IMR-90 (cell line): ENCODE measurements around the gene SLC46A3. TPM values are rescaled to one million over a fixed set of nuclear protein-coding genes. Genes with fewer than 3 reads are reported as not detected.

Experiments used
- ATAC-seq: fragments of 200-7000 bp; cut with Tn5 transposase; 2 replicates; pipeline ENCODE4 v1.9.1; 2020; ENCODE audit warnings: low read depth, mild to moderate bottlenecking, moderate library complexity
- BruUV-seq: library from RNA; stranded (reverse); fragments of 400-500 nt; replicated peaks from 2 replicates; lab custom pipeline; 2021; lab: Mats Ljungman, UMichigan
- CTCF ChIA-PET: fragments of 300-600 bp; formaldehyde crosslinking; extraction: SDS; loops from one replicate; lab custom pipeline; 2021; ENCODE audit warnings: antibody characterized with exemption; lab: Yijun Ruan, JAX
- POLR2A ChIA-PET: fragments of 300-600 bp; sonication (Branson Sonifier 250); formaldehyde crosslinking; loops from one replicate; lab custom pipeline; 2022; ENCODE audit warnings: antibody characterized with exemption; ENCODE audit not compliant: unreplicated experiment; lab: Charles Lee
- DNase-seq: peaks from one replicate; pipeline ENCODE4 v3.0.0; 2013
- H2AFZ ChIP-seq: replicated peaks from 2 replicates; pipeline ENCODE3; 2013; ENCODE audit warnings: low read length, mild to moderate bottlenecking; ENCODE audit not compliant: poor library complexity
- H2AK5ac ChIP-seq: 2 replicates; pipeline ENCODE4 v1.6.1; 2013; ENCODE audit warnings: low read depth, low read length, inconsistent platforms
- H2AK9ac ChIP-seq: replicated peaks from 2 replicates; pipeline ENCODE3; 2013; ENCODE audit warnings: mild to moderate bottlenecking, low read depth, low read length, moderate library complexity; ENCODE audit not compliant: poor library complexity
- H2BK120ac ChIP-seq: 2 replicates; pipeline ENCODE4 v1.6.1; 2013; ENCODE audit warnings: low read depth, low read length, inconsistent platforms
- H2BK15ac ChIP-seq: 3 replicates; pipeline ENCODE4 v1.6.1; 2013; ENCODE audit warnings: low read depth, low read length, inconsistent platforms
- H2BK20ac ChIP-seq: 2 replicates; pipeline ENCODE4 v1.6.1; 2013; ENCODE audit warnings: low read depth, mild to moderate bottlenecking, inconsistent platforms, low read length, moderate library complexity
- H2BK5ac ChIP-seq: 2 replicates; pipeline ENCODE4 v1.6.1; 2013; ENCODE audit warnings: mild to moderate bottlenecking, low read depth, low read length, inconsistent platforms; ENCODE audit not compliant: poor library complexity, severe bottlenecking
- H3K14ac ChIP-seq: replicated peaks from 2 replicates; pipeline ENCODE4 v1.6.1; 2013; ENCODE audit warnings: low read depth, low read length, inconsistent platforms
- H3K18ac ChIP-seq: 2 replicates; pipeline ENCODE4 v1.6.1; 2013; ENCODE audit warnings: low read depth, low read length, control low read depth
- H3K23ac ChIP-seq: 2 replicates; pipeline ENCODE4 v1.6.1; 2013; ENCODE audit warnings: low read depth, low read length, inconsistent platforms
- H3K27ac ChIP-seq: 2 replicates; pipeline ENCODE4 v1.5.1; 2013; ENCODE audit warnings: mild to moderate bottlenecking, control low read depth, low read length; ENCODE audit not compliant: insufficient read depth
- H3K27me3 ChIP-seq: 2 replicates; pipeline ENCODE4 v1.6.1; 2013; ENCODE audit warnings: low read length; ENCODE audit not compliant: control insufficient read depth, insufficient read depth
- H3K36me3 ChIP-seq: 2 replicates; pipeline ENCODE4 v1.6.1; 2013; ENCODE audit warnings: low read length, mixed read lengths; ENCODE audit not compliant: control insufficient read depth, insufficient read depth
- H3K4ac ChIP-seq: 2 replicates; pipeline ENCODE4 v1.6.1; 2013; ENCODE audit warnings: low read depth, low read length, inconsistent platforms
- H3K4me1 ChIP-seq: 2 replicates; pipeline ENCODE4 v1.6.1; 2013; ENCODE audit warnings: low read length, mixed read lengths; ENCODE audit not compliant: control insufficient read depth, insufficient read depth
- H3K4me2 ChIP-seq: 2 replicates; pipeline ENCODE4 v1.6.1; 2013; ENCODE audit warnings: low read depth, mild to moderate bottlenecking, control low read depth, low read length, moderate library complexity
- H3K4me3 ChIP-seq: 2 replicates; pipeline ENCODE4 v1.5.1; 2013; ENCODE audit warnings: low read depth, mild to moderate bottlenecking, control low read depth, low read length, moderate library complexity; ENCODE audit not compliant: insufficient read depth
- H3K56ac ChIP-seq: 2 replicates; pipeline ENCODE4 v1.6.1; 2013; ENCODE audit warnings: low read length, inconsistent platforms; ENCODE audit not compliant: insufficient read depth; ENCODE audit errors: extremely low read depth
- H3K79me1 ChIP-seq, 2 experiments: 2 replicates each; pipeline ENCODE4 v1.6.1; 2013; ENCODE audit warnings: low read length in 2 of 2, inconsistent platforms in 1 of 2, low read depth in 1 of 2
- H3K9ac ChIP-seq: 2 replicates; pipeline ENCODE4 v1.6.1; 2013; ENCODE audit warnings: low read depth, low read length, control low read depth
- H3K9me1 ChIP-seq: 2 replicates; pipeline ENCODE4 v1.6.1; 2013; ENCODE audit warnings: low read length, inconsistent platforms; ENCODE audit not compliant: insufficient read depth
- H3K9me3 ChIP-seq: 2 replicates; pipeline ENCODE4 v1.6.1; 2013; ENCODE audit warnings: low read length; ENCODE audit not compliant: control insufficient read depth, insufficient read depth
- H4K20me1 ChIP-seq: 2 replicates; pipeline ENCODE4 v1.6.1; 2013; ENCODE audit warnings: low read length, inconsistent platforms; ENCODE audit not compliant: insufficient read depth
- H4K5ac ChIP-seq: 2 replicates; pipeline ENCODE4 v1.6.1; 2013; ENCODE audit warnings: mild to moderate bottlenecking, low read depth, low read length, control low read depth
- H4K8ac ChIP-seq, 2 experiments: 2 replicates each; pipeline ENCODE4 v1.6.1; 2013; ENCODE audit warnings: low read depth in 2 of 2, low read length in 2 of 2, control low read depth in 1 of 2, inconsistent platforms in 1 of 2
- H4K91ac ChIP-seq: 2 replicates; pipeline ENCODE4 v1.6.1; 2013; ENCODE audit warnings: low read depth, low read length, inconsistent platforms; ENCODE audit not compliant: insufficient read depth
- BHLHE40 ChIP-seq: fragments of 150-350 bp; IDR thresholded peaks from 2 replicates; pipeline ENCODE4 v1.6.1; 2016; ENCODE audit warnings: mild to moderate bottlenecking, low read depth, low read length
- CEBPB ChIP-seq: IDR thresholded peaks from 2 replicates; pipeline ENCODE4 v1.6.1; 2012; ENCODE audit warnings: low read depth, low read length, improper control_type of control experiment
- FOS ChIP-seq: fragments of 150-350 bp; IDR thresholded peaks from 2 replicates; pipeline ENCODE4 v1.6.1; 2016; ENCODE audit warnings: low read depth, low read length
- MAFK ChIP-seq: IDR thresholded peaks from 2 replicates; pipeline ENCODE4 v1.6.1; 2012; ENCODE audit warnings: low read depth, low read length, improper control_type of control experiment
- POLR2A ChIP-seq: IDR thresholded peaks from 2 replicates; pipeline ENCODE4 v1.6.1; 2012; ENCODE audit warnings: mild to moderate bottlenecking, low read depth, low read length
- RAD21 ChIP-seq: IDR thresholded peaks from 2 replicates; pipeline ENCODE4 v1.6.1; 2012; ENCODE audit warnings: low read length, improper control_type of control experiment
- RCOR1 ChIP-seq: IDR thresholded peaks from 2 replicates; pipeline ENCODE4 v1.6.1; 2012; ENCODE audit warnings: mild to moderate bottlenecking, low read length, improper control_type of control experiment; ENCODE audit not compliant: insufficient replicate concordance
- RFX5 ChIP-seq: IDR thresholded peaks from 2 replicates; pipeline ENCODE4 v1.8.0; 2012; ENCODE audit warnings: low read depth, mild to moderate bottlenecking, low read length, moderate library complexity
- SMC3 ChIP-seq: fragments of 150-350 bp; IDR thresholded peaks from 2 replicates; pipeline ENCODE4 v1.6.1; 2016; ENCODE audit warnings: low read depth, mild to moderate bottlenecking, antibody characterized with exemption, low read length, moderate library complexity
- USF2 ChIP-seq: fragments of 150-350 bp; IDR thresholded peaks from 2 replicates; pipeline ENCODE4 v1.6.1; 2017; ENCODE audit warnings: mild to moderate bottlenecking, antibody characterized with exemption, low read length, low read depth
- WGBS, 2 experiments: methylation state at CpG; one replicate each; pipeline versions ENCODE4 v1.1.5 to v1.1.7; 2013; ENCODE audit warnings: missing lambda C conversion rate in 2 of 2; ENCODE audit not compliant: insufficient read length in 1 of 2; ENCODE audit errors: extremely low coverage in 2 of 2; 5-methylcytosine and 5-hydroxymethylcytosine counted together
- dilution Hi-C: fragments of 300-500 bp; cut with HindIII; formaldehyde crosslinking; loops from one replicate; pipeline ENCODE4 v1.14.3; 2018; ENCODE audit warnings: low sequenced_read_pairs; ENCODE audit not compliant: unreplicated experiment
- in situ Hi-C: fragments of 300-500 bp; cut with MboI; formaldehyde crosslinking; loops from 3 replicates; pipeline ENCODE4 v1.14.3; 2019; ENCODE audit warnings: low sequenced_read_pairs, inconsistent platforms, mixed read lengths
- intact Hi-C: fragments of 100-400 bp; cut with micrococcal nuclease; formaldehyde crosslinking; loops from 2 replicates; pipeline ENCODE4 v1.10.0; 2022
- polyA plus RNA-seq, 3 experiments: library from polyadenylated mRNA; depleted of rRNA; stranded (reverse); fragments of >200 nt; gene quantifications; 2 replicates each; pipeline ENCODE4 v1.2.3, GENCODE V29; 2012; ENCODE audit warnings: low replicate concordance in 1 of 3
- total RNA-seq: library from RNA; depleted of rRNA; stranded (reverse); fragments of >200 nt; gene quantifications from 2 replicates; pipeline ENCODE4 v1.2.3, GENCODE V29; 2012
- TF ChIP-seq, protein P1 (sequence below): fragments of 150-350 bp; IDR thresholded peaks from 2 replicates; pipeline ENCODE4 v1.6.1; 2016; ENCODE audit warnings: low read depth, mild to moderate bottlenecking, low read length, moderate library complexity, borderline replicate concordance

The SLC46A3 gene
- total and polyA plus RNA-seq, 2 of the 4 experiments (the other 2 are of a cell fraction), result 0.54 to 0.89 TPM

GRCh38 chr13:28730762-28731161, 12.0 kb upstream of the SLC46A3 start:
- no peaks in the 10 kb centered on the region for H3K79me1 ChIP-seq
- H3K4ac ChIP-seq, result no peak overlapping the region
- no TSS peak for BruUV-seq
- H2BK120ac ChIP-seq, result no peak overlapping the region
- no peak overlapping the region for H3K14ac ChIP-seq
- POLR2A ChIA-PET, result no interaction called here
- H3K36me3 ChIP-seq, result no peaks in the 10 kb centered on the region
- CTCF ChIA-PET, result no interaction called here
- H3K27ac ChIP-seq, result no peak overlapping the region
- no peak overlapping the region for H3K23ac ChIP-seq
- ATAC-seq (no peak), DNase-seq (no peak)
- H2BK5ac ChIP-seq, result no peak overlapping the region
- no peak overlapping the region for H2AK9ac ChIP-seq
- in situ Hi-C loops, result no loop called here
- intact Hi-C loops, result no loop called here
- no peaks in the 10 kb centered on the region for H4K20me1 ChIP-seq
- H3K9ac ChIP-seq, result no peak overlapping the region
- no peak overlapping the region for H2BK20ac ChIP-seq
- H3K27me3 ChIP-seq, result no peaks in the 10 kb centered on the region; the same call in 1 of the 2 replicates
- H4K91ac ChIP-seq, result no peak overlapping the region
- dilution Hi-C loops, result no loop called here
- H3K9me1 ChIP-seq, result no peaks in the 10 kb centered on the region
- no peaks in the 10 kb centered on the region for H3K9me3 ChIP-seq
- no peak overlapping the region for H3K4me2 ChIP-seq
- no peak overlapping the region for H3K4me3 ChIP-seq
- H4K5ac ChIP-seq, result no peak overlapping the region
- TF ChIP-seq POLR2A (no peak), RAD21 (no peak), USF2 (no peak), CEBPB (no peak), RCOR1 (no peak), MAFK (no peak), BHLHE40 (no peak), FOS (no peak), RFX5 (no peak), SMC3 (no peak)
- TF ChIP-seq, protein P1, sequence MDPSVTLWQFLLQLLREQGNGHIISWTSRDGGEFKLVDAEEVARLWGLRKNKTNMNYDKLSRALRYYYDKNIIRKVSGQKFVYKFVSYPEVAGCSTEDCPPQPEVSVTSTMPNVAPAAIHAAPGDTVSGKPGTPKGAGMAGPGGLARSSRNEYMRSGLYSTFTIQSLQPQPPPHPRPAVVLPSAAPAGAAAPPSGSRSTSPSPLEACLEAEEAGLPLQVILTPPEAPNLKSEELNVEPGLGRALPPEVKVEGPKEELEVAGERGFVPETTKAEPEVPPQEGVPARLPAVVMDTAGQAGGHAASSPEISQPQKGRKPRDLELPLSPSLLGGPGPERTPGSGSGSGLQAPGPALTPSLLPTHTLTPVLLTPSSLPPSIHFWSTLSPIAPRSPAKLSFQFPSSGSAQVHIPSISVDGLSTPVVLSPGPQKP, result no peak
- H2AFZ ChIP-seq, result no peak overlapping the region
- H3K18ac ChIP-seq, result no peak overlapping the region
- no peak overlapping the region for H4K8ac ChIP-seq
- no peaks in the 10 kb centered on the region for H3K4me1 ChIP-seq
- H2AK5ac ChIP-seq, result no peak overlapping the region
- WGBS, 2 experiments, result 40% methylated on average over 1 of the region's 3 CpGs; no CpG with 5 or more reads in 1 of the 2 experiments
- H3K56ac ChIP-seq, result no peak overlapping the region
- H2BK15ac ChIP-seq, result no peak overlapping the region
